Dermis blood vessel endothelial cell (primary cell): ENCODE measurements around the gene ADCYAP1R1. TPM values are rescaled to one million over a fixed set of nuclear protein-coding genes. Genes with fewer than 3 reads are reported as not detected.

Experiments used
- DNase-seq: peaks from one replicate; pipeline ENCODE4 v3.0.0; 2010
- total RNA-seq: library from RNA; depleted of rRNA; stranded (reverse); fragments of >200 nt; gene quantifications from 2 replicates; pipeline ENCODE4 v1.2.3, GENCODE V29; 2014

Gene ADCYAP1R1
- total RNA-seq, 1 donor from 2014 or later, result not detected

DNA sequence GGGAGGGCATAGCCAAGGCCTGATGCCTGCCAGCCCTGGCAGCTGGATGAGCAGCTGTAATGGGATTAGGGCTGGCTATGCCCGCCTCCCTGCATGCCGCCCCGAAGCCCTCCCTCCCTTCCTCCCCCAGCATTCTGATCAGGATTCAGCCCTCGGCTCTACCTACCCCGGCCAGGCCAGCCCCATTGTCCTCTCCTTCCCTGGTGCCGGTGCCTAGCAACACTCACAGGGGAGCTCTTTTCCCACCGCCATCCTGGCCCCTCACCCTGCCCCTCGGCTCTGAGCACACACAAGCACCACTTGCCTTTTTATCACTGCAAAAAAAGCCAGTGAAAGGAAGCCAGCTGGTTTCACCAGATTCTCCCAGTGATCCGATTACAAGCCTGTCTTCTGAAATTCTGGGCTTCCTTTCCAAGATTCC lies 9.0 kb upstream of the ADCYAP1R1 start:
- no peak for DNase-seq

DNA sequence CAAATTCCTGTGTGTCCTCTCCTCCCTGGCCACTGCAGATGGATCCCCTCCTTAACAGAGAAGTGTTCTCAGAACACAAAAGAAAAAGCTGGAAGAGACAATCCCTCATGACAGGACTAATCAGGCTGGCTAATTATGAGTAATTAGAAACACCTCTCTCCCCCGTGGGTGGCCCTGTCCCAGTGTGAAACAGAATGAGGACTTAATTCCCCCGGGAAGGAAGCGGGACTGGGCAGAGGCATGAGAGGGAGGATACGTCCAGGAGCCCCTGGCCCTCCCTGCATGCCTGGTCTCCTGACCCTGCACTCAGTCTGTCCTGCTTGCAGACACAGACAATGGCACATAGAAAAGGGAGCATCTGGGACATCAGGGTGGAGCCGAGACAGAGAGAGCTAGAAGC lies 7.6 kb upstream of the ADCYAP1R1 start:
- no peak for DNase-seq

DNA sequence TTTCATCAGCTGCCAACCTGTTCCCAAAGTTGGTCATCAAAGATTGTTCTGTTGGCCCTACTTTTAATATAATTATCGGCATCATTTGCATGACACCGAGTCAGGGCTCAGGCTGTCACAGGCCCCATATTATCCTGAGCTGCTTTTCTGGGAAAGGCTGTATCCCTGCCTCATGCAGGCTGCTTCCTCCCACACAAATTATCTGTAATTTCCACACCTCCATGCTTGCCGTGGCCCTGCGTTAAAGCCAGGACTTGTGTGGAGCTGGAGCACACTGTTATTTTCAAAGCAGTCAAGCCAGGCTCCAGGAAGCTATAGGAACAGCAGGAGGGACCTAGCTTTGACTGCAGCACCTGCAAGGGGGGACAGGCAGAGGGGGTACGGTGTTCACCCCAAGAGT lies 5.4 kb upstream of the ADCYAP1R1 start:
- DNase-seq, result no peak

DNA sequence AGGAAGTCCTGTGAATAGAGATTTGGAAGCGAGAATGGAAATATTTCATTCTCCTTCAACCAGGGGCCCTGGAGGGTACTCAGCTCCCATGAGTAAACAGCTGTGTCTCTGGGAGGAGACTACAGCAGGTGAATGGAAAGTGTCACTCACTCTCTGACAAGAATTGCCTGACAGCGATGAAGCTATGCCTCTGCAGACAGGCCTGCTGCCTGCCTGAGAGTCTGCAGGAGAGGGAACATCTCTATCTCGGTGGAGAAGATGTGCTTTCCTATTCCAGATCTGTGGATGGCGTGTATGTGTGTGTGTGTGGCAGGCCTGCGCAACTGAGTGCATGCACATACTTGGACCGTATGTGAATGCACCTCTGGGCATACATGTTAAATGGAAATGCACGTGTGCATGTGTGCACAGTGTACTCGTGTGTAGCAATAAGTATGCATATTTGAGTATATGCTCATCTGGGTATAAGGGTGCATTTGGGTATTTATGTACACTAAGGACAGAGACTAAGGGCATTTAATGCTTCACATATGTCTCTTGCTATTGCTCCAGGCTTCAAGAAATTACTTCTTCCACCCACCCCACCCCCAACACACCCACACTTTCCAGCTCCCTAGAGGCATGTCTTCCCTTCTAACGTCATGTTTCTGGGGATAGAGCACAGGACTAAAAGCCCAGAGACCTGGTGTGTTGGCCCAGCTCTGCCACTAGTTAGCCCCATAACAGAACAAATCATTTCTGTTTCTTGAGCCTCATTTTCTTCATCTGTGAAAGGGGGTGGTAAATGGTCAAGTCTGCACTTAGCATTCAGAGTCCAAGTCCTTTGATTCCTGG lies 4.6 kb upstream of the ADCYAP1R1 start:
- no peak for DNase-seq

DNA sequence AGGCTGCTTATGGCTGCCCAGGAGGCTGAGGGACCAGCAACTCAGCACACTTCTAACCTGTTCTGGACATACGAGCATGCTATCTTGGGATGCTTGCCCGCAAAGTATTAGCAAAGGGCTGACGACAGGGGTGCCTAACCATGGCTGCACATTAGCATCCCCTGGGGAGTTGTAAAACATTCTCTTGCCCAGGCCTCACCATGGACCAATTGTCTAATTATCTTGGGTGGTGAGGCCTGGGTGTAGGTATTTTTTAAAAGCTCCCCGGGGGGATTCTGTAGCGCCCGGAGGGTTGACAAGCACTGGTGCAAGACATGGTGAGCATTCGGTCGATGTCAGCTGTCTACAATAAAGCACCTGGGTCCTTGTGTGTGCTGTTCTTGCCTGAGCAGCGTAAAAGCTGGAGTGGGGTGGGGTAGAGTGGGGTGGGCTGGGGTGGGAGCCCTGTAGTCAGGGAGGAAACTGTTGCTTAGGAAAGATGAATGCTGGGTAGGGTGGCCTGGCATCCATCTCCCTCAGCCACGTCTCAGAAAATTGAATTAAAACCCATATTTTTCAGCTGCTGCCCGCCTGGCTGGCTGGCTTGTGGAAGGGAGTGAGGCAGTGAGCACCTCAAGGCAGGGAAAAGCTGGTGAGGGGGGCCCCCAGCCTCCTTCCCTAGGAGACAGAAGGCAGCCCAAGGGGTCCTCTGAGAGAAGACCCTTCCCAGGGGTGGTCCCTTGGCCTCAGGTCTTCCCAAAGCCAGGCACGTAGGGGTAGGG lies 2.9 kb upstream of the ADCYAP1R1 start:
- DNase-seq, result no peak

DNA sequence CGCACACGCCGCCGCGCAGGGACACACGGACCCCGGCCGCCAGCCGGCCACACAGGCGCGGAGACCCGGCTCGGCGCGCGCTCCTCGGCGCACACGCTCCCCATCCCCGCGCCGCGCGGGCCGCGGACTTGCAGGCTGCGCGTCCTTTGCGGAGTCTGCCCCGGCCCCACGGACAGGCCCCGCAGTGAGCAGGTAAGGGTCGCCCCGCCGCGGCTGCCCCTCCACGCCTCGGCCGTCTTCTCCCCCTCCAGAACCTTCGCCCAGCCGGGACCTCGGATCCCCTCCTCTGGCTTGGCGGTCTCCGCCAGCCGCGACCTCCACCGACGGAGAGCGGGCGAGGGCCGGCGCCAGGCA lies 356 bp downstream of the ADCYAP1R1 start:
- DNase-seq, result no peak

DNA sequence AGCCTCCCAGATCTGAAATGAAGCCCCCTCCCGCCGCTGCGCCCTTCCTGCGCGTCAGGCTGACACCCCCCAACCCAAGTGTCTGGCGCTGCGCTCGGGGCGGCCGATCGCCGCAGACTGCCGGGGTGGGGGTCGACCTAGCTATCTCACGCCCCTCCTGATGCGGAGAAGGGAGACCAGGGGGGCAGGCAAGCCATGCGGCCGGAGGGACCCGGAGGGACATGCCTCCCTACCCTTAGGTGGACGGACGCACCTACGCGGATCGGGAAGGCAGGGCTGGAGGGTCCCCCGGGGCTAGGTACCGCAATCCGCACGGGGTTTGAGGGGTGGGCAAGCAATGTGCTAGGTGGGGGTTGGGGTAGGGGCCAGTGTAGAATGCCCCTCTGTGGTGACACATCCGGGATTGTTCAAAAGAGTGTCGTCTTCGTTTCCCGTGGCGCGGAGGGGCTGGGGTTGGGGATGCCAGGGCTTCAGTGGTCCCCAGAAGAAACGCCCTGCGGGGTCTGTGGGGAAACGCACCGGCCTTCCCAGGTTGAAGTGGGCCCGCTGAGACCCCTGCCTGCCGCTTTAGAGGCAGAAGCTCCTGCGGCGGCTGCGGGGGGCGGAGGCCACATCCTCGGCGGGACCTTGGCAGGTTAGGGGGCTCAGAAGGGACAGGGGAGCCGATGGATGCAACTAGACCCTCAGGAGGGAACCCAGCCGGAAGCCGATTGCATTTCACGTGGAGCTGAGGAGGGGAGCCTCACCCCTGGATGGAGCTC lies 913 bp downstream of the ADCYAP1R1 start:
- DNase-seq, result no peak

DNA sequence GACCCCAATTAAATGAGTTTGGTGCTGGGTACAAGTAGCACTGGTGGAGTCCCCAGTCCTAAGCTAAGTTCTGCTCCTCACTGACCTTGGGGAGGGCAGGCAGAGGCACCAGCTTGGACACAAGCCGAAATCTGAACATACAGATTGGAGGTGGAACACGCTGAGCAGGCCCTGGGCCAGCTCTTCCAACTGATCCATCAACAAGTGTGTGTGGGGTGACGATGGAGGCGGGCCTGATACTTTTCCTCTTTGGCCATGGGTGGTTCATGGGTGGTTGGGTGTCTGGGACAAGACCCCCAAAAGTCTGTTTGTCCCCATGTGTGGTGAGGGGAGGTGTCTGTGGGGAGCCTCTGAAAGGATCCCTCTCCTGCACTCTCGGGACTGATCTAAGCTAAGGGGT lies 1.9 kb downstream of the ADCYAP1R1 start:
- no peak for DNase-seq

DNA sequence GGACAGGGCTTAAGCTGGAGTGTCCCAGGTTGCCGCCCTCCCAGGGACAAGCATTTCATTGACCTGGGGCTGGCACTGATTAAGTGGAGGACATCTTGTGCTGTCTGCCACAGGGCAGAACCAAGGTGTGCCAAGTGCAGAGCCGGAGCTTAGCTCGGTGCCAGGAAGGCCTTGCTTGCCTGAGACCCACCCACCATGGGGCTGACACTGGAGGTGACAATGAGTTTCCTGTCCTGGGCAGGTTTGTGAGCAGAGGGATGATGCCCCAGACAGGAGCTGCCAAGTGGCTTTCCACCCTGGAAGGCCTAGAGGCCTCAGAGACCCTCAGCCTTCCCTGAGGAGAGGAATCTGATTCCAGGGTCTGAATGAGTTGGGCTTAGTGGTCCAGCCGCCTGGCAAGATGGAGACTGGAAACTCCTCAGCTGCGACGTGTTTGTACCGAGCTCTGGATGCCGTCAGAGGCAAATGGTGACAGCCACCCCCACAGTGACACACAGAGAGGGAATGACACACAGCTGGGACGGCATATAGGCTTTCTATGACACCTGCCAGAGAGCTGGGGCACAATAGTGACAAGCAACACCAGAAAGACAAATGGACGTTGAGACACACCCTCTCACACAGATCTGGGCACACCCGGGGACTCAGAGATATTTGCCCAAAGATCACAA lies 2.6 kb downstream of the ADCYAP1R1 start:
- no peak for DNase-seq

DNA sequence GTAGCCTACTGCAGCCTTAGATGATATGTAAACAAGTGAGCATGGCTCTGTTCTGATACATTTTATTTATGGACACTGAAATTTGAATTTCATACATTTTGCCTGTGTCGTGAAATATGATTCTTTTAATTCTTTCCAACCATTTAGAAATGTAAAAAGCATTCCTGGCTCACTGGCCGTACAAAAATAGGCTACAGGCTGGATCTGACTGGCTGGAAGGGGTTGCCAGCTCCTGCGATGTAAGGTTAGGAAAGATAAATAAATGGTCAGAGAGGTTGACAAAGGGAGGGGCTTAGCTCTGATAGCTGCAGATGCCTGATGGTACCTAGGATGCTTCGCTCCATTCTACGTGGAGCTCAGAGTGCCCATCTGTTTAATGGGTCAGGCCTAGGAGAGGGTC lies 3.4 kb downstream of the ADCYAP1R1 start:
- no peak for DNase-seq

DNA sequence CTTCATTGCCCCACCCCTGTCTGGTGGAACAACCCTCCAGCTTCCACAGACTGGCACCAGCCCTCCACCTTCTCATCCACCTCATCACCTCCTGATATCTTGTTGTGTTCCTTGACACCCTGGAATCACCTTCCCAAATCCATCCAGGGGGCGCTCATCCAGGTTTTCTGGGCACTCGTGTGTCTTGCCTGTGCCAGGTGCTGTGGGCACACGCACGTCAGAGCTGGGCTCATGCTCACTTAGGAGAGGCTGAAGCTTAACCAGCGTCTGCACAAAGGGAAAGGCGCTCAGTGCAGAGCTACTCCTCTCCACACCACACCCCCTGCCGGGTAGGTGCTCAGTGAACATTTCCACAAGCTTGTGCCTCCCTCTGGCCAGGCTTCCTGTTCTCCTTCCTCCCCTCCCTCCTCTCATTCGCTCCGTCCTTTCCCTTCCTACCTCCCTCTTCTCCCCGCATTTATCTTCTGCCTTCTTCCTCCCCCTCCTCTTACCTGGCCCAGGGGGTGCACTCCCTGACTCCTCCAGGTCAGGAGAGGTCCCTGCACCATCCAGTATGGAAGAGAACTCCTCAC lies 4.8 kb downstream of the ADCYAP1R1 start:
- no peak for DNase-seq

DNA sequence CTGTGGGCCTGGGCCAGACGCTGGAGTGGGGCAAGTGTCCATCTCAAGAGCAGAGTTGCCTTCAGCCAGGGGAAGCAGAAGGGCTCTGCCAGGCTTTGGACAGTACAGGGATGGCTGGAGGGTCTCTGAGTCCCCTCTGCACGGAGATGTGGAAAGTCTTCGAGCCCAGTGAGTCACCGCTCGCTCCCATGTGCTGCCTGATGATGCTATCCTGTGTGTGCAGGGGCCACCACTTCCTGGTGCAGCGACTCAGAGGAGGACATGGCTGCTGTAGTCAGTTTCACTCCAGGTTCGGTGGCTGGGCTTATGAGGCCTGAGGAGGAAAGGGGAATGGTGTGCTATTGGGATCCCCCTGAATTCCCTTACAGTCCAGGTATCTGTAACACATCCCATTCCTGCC lies 6.0 kb downstream of the ADCYAP1R1 start:
- DNase-seq, result no peak

DNA sequence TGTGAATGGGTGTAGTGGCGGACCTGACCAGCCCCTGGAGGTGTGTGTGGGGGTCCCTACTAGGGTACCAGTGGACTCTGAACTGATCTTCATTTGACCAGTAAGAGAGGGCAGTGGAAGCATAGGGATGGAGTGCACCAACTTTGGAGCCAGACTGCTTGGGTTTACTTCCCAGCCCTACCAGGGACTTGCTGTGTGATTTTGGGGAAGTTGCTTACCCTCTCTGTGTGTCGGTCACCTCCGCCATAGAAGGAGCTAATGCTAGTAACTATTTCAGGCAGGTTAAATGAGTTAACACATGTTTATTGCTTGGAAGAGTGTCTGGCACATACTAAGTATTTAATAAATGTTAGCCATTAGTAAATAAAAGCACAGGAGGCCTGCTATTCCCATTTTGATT lies 6.6 kb downstream of the ADCYAP1R1 start:
- no peak for DNase-seq

DNA sequence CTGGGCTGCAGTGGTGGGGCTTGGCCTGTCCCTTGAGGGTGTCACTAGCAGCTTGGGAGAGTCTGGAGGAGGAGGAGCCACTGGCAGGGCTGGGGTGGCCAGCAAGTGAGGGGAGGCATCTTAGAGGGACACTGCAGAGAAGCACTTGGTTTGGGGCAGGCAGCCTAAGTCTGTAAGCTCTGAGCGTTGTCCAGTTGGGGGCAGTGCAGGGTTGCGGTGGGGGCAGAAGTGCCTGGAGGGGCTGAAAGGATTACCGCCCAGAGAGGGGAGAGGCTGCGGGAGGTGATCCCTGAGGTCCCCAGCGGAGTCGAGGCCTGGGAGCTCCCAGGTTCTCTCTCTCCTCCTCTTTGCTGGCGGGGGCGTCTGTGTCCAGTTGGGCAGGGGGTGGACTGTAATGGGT lies 7.4 kb downstream of the ADCYAP1R1 start:
- DNase-seq, result peak; percentile 32

DNA sequence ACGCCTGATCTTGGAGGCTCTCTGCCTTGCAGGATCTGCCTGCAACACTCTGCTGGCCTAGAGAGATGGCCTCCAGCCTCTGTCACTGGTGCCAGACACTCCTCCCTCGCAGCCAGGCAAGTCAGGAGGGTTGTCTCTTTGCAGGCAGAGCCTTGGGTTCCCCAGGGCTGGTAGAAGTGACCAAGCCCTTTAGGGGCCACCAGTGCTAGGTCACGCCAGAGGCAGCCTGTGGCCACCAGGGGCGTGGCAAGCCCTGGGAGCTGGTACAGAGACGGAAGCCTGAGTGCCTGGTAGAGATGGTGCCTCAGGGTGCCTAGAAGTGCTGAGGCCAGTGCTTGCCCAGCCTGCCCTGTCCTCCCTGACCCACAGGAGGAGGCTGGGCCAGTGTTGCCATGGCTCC lies 9.1 kb downstream of the ADCYAP1R1 start:
- DNase-seq, result no peak

DNA sequence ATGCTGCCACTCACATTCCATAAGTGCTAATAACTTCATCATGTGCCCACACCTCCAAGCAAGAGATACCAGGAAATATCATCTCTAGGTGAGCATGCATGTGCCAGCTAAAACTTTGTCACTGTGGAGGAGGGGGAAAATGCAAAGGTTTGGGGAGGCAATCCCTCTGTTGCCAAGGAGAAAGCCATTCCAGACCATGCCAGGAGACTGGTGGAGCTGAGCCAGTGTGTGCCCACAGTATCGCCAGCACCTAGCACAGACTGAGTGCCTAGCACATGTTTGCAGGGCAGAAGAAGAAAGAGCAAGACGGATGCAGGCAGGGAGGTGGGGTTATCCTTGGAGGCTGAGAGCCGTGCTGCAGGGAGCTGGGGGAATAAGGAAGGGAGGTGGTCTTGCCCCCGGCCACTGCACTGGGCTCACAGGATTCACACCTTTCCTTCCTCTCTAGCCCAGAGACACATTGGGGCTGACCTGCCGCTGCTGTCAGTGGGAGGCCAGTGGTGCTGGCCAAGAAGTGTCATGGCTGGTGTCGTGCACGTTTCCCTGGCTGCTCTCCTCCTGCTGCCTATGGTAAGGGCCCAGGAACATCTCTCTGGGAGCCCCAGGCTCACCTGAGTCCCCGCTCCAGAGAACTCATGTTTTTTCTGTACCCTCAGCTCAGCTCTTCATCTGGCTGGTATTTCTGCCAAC lies 10.8 kb downstream of the ADCYAP1R1 start:
- no peak for DNase-seq

DNA sequence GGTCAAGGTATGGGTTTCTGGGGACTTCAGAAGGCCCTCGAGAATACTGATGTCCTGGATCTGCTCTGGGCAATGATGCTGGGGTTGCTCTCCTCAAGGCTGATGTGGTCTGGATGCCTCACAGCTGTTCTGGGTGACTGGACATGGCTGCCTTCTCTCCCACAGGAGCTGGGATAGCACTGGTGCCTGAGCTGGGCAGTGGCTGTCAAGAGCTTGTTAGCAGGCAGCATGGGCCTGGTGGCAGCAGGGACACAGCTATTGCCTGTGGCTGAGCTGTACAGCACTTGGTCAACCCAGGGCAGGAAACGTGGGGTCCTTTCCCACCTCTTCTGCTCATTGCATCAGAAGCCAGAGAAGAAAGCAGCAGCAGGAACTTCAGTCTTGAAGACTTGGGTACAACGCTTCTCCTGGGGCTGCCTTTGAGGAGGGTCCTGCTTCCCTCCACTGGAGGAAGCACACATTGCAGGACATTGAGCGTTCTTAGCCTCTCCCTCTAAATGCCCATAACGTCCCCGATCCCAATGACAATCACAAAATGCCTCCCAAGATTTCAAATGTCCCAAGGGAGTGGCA lies 13.0 kb downstream of the ADCYAP1R1 start:
- no peak for DNase-seq

DNA sequence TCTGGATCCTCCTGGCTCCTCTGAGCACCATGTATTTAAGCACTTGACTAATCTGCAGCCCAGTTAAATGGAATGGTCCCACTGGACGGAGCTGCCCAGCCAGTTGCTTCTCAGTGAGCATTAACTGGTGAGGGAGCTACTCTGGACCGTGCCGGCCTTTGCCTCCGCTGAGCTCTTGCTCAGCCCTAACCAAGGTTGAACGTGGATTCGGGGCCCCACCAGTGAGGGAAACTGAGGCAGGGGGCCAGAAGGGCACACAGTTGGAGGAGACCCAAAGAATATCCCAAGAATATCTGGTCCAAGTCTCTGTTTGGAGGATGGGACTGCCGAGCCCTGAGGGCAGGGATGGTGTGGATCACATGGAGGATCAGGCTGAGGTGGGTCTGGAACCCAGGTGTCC lies 13.7 kb downstream of the ADCYAP1R1 start:
- DNase-seq, result no peak

DNA sequence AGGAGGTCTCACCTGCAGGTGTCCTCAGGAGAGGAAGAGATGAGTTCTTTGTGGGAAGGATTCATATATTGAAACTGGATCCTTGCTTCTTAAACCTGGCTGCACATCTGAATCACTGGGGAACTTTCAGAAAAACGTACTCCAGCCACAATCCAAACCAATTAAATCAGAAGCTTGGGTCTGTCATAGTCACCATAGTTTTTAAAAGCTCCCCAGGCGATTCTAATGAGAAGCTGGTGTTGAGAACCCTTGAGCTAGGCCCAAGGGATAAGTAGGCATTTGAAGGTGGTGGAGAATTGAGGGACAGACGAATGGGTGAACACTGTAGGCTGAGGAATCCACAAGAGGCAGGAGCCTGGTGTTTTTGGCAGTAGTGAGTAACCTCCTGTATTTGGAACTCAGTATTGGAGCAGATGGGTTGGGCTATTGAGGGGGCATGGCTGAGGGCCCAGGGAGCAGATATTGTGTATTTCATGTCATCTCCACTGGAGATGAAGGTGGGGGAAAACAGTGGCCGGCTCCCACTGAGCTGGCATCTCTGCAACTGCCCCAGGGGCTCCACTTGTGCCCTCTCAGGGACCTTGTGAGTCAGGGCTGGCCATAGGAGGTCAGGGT lies 14.5 kb downstream of the ADCYAP1R1 start:
- no peak for DNase-seq

DNA sequence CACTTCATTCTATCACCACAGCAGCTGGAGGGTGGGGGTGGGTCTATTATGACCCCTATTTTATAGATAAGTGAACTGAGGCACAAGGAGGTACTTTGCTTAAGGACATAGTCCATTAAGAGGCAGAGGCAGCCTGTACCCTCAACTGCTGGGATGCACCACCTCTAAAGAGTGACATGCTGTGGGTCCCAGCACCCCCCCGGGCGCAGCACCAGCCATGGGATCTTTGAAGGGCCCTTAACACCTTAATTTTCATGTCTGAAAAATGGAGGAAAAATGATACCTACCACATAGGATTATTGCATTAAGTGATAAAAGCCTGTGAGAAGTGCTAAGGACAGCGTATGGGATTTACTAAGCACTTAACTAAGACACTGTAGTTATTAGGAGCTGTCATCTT lies 15.4 kb downstream of the ADCYAP1R1 start:
- no peak for DNase-seq
